Measurements from ENCODE around the gene PLXNA2. TPM values are rescaled to one million over a fixed set of nuclear protein-coding genes. Genes with fewer than 3 reads are reported as not detected.

Gene PLXNA2
- total RNA-seq, 1 donor from 2014 or later = 0.08 TPM

DNA sequence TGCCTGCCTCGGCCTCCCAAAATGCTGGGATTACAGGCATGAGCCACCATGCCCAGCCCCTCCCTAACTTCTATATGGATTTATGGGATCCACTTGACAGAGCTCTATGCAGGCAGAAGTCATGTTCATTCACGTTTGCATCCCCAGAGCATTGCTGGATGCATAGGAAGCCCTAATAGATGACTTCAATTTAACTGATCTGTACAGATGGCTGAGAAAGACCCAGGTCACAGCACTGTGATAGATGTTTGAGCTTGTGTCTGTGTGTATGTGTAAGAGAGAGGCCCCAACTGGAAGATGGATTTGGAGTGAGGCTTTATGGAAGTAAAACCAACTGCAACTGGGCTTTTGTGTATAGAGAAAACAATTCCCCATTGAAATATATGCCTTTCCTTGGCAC lies 30.9 kb upstream of the PLXNA2 start:
- no peak overlapping the region for H3K27ac Mint-ChIP-seq
- no peaks in the 10 kb centered on the region for H3K4me1 Mint-ChIP-seq (ENCODE audit: low read depth)
- intact Hi-C loops (cut with micrococcal nuclease) = no loop called here
- peaks cover 13% of the 10 kb centered on the region for H3K27me3 Mint-ChIP-seq (ENCODE audit: insufficient read depth)
- no peak for DNase-seq (ENCODE audit: low spot score)
- H3K36me3 Mint-ChIP-seq (ENCODE audit: low read depth) = peaks cover 2% of the 10 kb centered on the region
- no peak overlapping the region for H3K4me3 Mint-ChIP-seq
- H3K9me3 Mint-ChIP-seq = no peaks in the 10 kb centered on the region

DNA sequence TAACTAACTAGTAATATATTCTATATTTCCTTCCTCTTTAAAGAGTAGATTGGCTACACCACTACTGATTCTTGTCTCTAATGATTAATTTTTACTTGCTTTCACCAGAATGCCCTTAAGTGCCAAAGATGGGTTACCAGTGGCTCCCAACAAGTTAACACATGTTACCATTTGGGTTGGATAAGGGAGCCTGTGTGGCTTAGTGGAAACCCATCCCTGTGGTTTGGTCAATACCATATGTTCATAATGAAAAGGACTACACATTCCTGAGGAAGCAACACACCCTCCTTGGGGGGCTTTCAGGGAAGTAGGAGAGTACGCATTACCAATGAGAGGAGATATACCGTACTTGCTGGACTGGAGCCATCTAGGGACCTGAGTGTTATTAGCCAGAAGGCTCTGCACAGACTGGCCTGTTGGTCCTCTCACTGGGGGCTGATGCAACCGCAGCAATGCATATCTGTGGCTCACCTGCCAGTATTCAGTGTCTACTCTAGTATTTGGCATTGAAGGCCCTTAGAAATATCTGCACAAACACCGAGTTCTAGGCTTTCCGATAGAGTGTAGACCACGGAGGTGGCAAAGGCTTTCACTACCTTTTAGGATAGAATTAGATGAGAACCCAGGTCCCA lies 29.3 kb upstream of the PLXNA2 start:
- DNase-seq (ENCODE audit: low spot score) = no peak
- Mint-ChIP-seq H3K4me3 (no peak overlapping the region), H3K27ac (no peak overlapping the region), H3K4me1 (ENCODE audit: low read depth) (no peaks in the 10 kb centered on the region), H3K27me3 (ENCODE audit: insufficient read depth) (peaks cover 13% of the 10 kb centered on the region), H3K9me3 (no peaks in the 10 kb centered on the region), H3K36me3 (ENCODE audit: low read depth) (peaks cover 2% of the 10 kb centered on the region)
- intact Hi-C loops (cut with micrococcal nuclease) = no loop called here

DNA sequence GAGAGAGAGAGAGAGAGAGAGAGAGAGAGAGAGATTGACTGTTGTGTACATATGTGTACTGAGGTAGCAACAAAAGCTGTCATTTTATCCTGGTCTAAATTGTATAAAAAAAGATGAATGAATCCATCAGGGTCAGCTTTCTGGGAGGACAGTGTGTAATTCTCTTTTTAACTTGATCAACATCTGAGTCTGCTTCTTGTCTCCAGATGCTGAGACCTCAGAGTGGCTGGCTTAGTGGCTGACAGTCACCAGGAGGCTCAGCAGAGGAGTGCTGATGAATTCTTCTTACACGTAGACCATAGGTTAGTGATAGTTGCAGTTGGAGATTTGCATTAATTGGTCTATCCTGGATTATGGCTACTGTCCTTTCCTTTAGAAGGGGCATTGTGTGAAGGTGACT lies 28.5 kb upstream of the PLXNA2 start:
- Mint-ChIP-seq H3K4me1 (ENCODE audit: low read depth) (no peaks in the 10 kb centered on the region), H3K4me3 (no peak overlapping the region), H3K36me3 (ENCODE audit: low read depth) (peaks cover 2% of the 10 kb centered on the region), H3K27ac (no peak overlapping the region), H3K27me3 (ENCODE audit: insufficient read depth) (peaks cover 13% of the 10 kb centered on the region), H3K9me3 (no peaks in the 10 kb centered on the region)
- intact Hi-C loops (cut with micrococcal nuclease) = no loop called here
- DNase-seq (ENCODE audit: low spot score) = no peak

DNA sequence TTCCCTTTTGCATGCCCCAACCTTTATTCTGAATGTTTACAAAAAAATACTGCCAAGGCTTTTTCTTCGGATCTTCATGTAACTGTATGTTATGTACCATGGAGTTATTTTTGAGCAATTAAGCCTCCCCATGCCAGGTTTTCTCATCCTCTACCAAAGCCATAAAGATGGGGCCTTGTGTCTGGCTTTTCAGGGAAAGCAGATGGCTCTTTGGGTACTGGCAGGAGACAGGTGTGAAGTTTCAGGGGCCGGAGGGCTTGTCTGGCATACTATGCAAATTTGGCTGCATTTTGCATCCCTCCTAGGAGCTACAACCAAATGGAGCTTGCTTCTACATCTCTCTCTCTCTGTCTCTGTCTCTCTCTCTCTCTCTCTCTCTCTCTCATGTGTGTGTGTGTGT lies 28.1 kb upstream of the PLXNA2 start:
- peaks cover 2% of the 10 kb centered on the region for H3K36me3 Mint-ChIP-seq (ENCODE audit: low read depth)
- peaks cover 11% of the 10 kb centered on the region for H3K27me3 Mint-ChIP-seq (ENCODE audit: insufficient read depth)

DNA sequence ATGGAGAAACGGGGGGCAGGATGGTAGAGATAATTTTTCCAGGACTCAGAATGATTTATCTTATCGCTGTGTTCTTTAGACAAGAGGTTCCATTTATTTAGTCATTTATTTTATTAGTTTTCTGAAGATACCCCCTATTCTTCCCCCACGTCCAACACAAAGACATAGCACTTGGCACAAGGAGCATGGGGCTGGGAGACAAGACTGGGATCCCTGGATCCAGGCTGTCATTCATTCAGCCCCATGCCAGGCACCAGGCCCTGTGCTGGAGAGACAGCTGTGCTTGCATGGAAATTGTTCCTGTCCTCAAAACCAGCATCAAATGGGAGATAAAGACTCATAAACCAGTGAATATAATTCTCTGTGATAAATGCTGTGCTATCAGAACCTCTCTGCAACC lies 27.1 kb upstream of the PLXNA2 start:
- intact Hi-C loops (cut with micrococcal nuclease) = no loop called here
- H3K4me1 Mint-ChIP-seq (ENCODE audit: low read depth) = no peaks in the 10 kb centered on the region
- H3K9me3 Mint-ChIP-seq = no peaks in the 10 kb centered on the region
- H3K36me3 Mint-ChIP-seq (ENCODE audit: low read depth) = no peaks in the 10 kb centered on the region
- H3K27ac Mint-ChIP-seq = no peak overlapping the region
- DNase-seq (ENCODE audit: low spot score) = no peak
- peaks cover 9% of the 10 kb centered on the region for H3K27me3 Mint-ChIP-seq (ENCODE audit: insufficient read depth)
- no peak overlapping the region for H3K4me3 Mint-ChIP-seq

More for the DNA sequence above, 28.1 kb upstream of the PLXNA2 start:
- DNase-seq (ENCODE audit: low spot score) = no peak
- no peak overlapping the region for H3K27ac Mint-ChIP-seq
- no peaks in the 10 kb centered on the region for H3K9me3 Mint-ChIP-seq
- H3K4me3 Mint-ChIP-seq = no peak overlapping the region
- no peaks in the 10 kb centered on the region for H3K4me1 Mint-ChIP-seq (ENCODE audit: low read depth)
- intact Hi-C loops (cut with micrococcal nuclease) = no loop called here

DNA sequence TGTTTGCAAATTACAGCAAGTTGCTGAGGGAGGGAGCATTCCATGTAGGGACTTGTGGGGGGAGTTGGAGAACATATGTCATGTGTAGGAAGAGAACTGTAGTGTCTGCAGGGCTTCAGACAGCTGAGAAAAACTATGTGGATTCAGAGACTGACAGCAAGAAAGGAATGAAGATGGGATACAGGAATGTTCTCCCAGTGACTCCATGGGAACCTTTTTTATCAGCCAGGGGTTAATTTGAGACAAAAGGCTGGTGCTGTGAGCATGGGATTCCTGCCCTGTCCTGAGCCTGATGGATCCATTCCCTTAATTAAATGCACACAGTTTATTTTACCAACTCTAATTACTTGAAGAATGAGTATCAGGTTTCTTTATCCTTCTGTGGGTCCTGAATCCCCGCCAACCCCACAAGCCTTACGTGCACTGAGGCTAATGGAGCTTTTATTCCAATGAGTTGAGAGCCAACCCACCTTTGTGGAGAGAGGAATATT lies 26.5 kb upstream of the PLXNA2 start:
- no peak overlapping the region for H3K4me3 Mint-ChIP-seq
- peaks cover 8% of the 10 kb centered on the region for H3K27me3 Mint-ChIP-seq (ENCODE audit: insufficient read depth)
- intact Hi-C loops (cut with micrococcal nuclease) = no loop called here
- H3K27ac Mint-ChIP-seq = no peak overlapping the region
- no peaks in the 10 kb centered on the region for H3K36me3 Mint-ChIP-seq (ENCODE audit: low read depth)
- no peak for DNase-seq (ENCODE audit: low spot score)
- no peaks in the 10 kb centered on the region for H3K4me1 Mint-ChIP-seq (ENCODE audit: low read depth)
- no peaks in the 10 kb centered on the region for H3K9me3 Mint-ChIP-seq

DNA sequence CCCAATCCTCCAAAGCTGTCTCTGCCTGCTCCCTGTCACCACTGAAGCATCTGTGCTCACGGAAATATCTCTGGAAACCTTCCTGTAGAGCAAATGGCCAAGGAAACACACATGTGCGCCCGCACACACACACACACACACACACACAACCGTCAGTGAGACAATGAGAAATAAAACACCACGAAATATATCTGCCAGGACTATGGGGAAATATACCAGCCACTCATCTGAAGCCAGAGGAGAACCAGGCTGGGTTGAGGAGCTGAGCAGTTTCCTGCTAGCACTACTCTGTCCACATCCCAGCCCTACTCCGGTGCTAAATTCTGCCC lies 25.1 kb upstream of the PLXNA2 start:
- Mint-ChIP-seq H3K4me1 (ENCODE audit: low read depth) (no peaks in the 10 kb centered on the region), H3K36me3 (ENCODE audit: low read depth) (no peaks in the 10 kb centered on the region), H3K9me3 (no peaks in the 10 kb centered on the region), H3K27ac (no peak overlapping the region), H3K27me3 (ENCODE audit: insufficient read depth) (peaks cover 12% of the 10 kb centered on the region), H3K4me3 (no peak overlapping the region)
- no peak for DNase-seq (ENCODE audit: low spot score)
- intact Hi-C loops (cut with micrococcal nuclease) = no loop called here

DNA sequence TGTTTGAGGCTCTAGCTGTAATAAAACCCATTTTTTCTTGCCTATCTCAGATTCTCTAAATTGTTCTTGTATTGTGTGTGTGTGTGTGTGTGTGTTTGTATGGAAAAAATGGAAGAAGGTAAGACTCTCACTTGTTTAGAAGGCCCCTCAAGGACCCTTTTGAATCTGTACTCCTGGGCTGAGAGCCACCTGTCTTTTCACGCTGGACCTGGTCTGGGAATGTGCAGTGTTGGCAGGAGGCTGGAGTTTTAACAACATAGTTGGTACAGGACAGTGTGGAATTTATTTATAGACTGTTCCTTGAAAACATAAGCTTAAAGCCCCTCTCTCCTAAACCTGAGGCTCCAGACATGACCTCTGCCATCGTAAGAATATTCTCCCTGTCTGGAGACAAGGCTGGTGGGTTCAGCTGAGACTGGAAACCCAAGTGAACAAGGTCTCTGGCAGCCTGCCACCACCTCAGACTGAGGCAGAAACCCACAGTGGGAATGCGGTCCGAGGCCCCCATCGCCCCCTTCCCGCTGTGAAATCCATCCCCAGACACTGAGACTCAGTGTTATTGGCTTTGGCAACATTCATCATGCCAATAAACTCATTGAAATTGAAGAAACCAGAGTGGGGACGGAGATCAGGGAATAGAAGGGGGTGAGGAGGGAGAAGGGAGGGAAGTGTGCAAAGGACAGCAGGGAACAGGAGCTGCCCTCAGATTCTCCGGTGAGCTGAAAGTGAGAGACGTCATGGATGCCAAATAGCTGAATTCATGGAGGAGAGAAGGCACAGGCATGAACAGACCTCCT lies 24.6 kb upstream of the PLXNA2 start:
- Mint-ChIP-seq H3K27me3 (ENCODE audit: insufficient read depth) (peaks cover 14% of the 10 kb centered on the region), H3K27ac (no peak overlapping the region), H3K9me3 (no peaks in the 10 kb centered on the region), H3K36me3 (ENCODE audit: low read depth) (no peaks in the 10 kb centered on the region), H3K4me1 (ENCODE audit: low read depth) (no peaks in the 10 kb centered on the region), H3K4me3 (no peak overlapping the region)
- intact Hi-C loops (cut with micrococcal nuclease) = no loop called here
- no peak for DNase-seq (ENCODE audit: low spot score)

DNA sequence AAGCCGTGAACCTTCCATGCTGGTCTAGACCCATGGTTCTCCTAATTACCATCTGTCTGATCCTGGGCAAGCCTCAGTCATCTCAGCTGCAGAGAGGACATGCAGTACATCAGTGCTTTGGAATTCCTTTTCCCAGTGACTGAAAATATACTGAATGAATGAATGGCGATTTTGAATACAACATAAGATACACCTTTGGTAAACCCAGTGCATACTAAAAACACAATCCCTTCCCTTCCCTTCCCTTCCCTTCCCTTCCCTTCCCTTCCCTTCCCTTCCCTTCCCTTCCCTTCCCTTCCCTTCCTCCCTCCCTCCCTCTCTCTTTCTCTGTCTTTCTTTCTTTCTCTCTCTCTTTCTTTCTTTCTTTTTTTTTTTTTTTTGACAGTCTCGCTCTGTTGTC lies 21.3 kb upstream of the PLXNA2 start:
- intact Hi-C loops (cut with micrococcal nuclease) = no loop called here
- H3K27me3 Mint-ChIP-seq (ENCODE audit: insufficient read depth) = peaks cover 21% of the 10 kb centered on the region
- no peaks in the 10 kb centered on the region for H3K4me1 Mint-ChIP-seq (ENCODE audit: low read depth)
- H3K27ac Mint-ChIP-seq = no peak overlapping the region
- H3K4me3 Mint-ChIP-seq = no peak overlapping the region
- no peak for DNase-seq (ENCODE audit: low spot score)
- no peaks in the 10 kb centered on the region for H3K36me3 Mint-ChIP-seq (ENCODE audit: low read depth)
- no peaks in the 10 kb centered on the region for H3K9me3 Mint-ChIP-seq

DNA sequence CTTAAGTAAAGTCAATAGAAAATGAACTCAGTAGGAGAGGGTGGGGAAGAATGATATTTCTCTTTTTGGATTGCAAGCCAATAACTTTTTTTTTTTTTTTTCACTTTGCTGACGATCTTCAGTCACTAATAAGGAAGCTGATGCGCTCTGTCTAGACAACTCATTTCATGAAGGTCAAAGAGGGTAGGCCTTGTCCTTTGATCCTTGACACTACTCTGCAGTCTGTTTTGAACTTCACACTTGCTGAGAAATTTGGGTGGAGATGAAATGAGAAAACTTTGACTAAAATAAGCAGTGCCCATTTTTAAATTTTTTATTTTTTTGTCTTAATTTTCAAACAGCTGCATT lies 20.9 kb upstream of the PLXNA2 start:
- Mint-ChIP-seq H3K27ac (no peak overlapping the region), H3K27me3 (ENCODE audit: insufficient read depth) (peaks cover 25% of the 10 kb centered on the region), H3K4me3 (no peak overlapping the region), H3K9me3 (no peaks in the 10 kb centered on the region), H3K4me1 (ENCODE audit: low read depth) (no peaks in the 10 kb centered on the region), H3K36me3 (ENCODE audit: low read depth) (no peaks in the 10 kb centered on the region)
- intact Hi-C loops (cut with micrococcal nuclease) = no loop called here
- DNase-seq (ENCODE audit: low spot score) = no peak

DNA sequence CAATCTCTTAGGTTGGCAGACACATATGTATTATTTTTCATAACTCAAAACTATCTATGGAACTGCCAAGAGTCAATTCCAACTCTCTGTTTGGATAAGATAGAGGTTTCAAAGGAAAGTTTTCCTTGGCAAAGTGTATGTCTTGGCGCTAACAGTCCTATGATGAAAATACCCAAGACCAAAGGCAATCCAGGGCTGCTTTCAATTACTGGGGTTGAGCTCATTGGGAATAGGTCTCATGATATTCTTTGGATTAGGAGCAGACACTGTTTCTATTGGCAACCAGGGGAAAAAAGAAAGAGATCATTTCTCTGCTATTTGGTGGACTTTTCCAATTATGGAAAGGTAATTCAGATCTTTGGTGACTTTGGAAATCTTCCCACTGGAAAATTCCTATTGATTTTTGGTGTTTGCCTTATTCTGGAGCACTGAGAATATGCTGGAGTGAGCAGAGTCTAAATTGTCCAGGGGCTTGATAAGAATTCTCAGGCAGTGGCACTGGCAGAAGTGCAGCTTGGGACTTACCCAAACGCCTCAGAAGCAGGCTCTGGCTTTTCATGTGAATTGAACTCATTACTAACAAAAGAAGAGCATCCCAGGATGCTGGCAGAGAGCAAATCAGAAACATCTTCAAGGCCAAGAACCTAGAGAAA lies 20.4 kb upstream of the PLXNA2 start:
- H3K27me3 Mint-ChIP-seq (ENCODE audit: insufficient read depth) = peaks cover 28% of the 10 kb centered on the region
- H3K27ac Mint-ChIP-seq = no peak overlapping the region
- no peaks in the 10 kb centered on the region for H3K9me3 Mint-ChIP-seq
- intact Hi-C loops (cut with micrococcal nuclease) = no loop called here
- no peaks in the 10 kb centered on the region for H3K36me3 Mint-ChIP-seq (ENCODE audit: low read depth)
- H3K4me1 Mint-ChIP-seq (ENCODE audit: low read depth) = no peaks in the 10 kb centered on the region
- DNase-seq (ENCODE audit: low spot score) = no peak
- no peak overlapping the region for H3K4me3 Mint-ChIP-seq

DNA sequence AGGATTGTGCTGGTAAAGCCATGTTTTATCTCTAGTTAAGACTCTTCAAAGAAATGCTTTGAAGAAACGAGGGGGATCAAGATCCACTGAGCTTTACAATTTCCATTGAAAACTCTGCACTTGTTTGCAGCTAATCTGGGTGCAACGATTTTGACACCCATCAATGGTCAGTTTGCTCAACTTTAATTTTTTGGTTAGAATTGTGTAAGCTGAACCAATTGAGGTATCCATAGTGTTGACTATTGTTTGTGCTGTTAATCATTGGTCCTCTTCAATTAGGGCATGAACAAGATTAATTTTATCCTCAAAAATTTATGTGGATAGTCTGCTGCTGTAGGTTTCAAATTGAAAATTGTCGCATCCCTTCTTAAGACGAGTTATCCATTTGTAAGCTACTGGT lies 17.7 kb upstream of the PLXNA2 start:
- intact Hi-C loops (cut with micrococcal nuclease) = no loop called here
- Mint-ChIP-seq H3K27me3 (ENCODE audit: insufficient read depth) (peaks cover 32% of the 10 kb centered on the region), H3K36me3 (ENCODE audit: low read depth) (no peaks in the 10 kb centered on the region), H3K4me1 (ENCODE audit: low read depth) (no peaks in the 10 kb centered on the region), H3K4me3 (no peak overlapping the region), H3K27ac (no peak overlapping the region), H3K9me3 (no peaks in the 10 kb centered on the region)
- DNase-seq (ENCODE audit: low spot score) = no peak

DNA sequence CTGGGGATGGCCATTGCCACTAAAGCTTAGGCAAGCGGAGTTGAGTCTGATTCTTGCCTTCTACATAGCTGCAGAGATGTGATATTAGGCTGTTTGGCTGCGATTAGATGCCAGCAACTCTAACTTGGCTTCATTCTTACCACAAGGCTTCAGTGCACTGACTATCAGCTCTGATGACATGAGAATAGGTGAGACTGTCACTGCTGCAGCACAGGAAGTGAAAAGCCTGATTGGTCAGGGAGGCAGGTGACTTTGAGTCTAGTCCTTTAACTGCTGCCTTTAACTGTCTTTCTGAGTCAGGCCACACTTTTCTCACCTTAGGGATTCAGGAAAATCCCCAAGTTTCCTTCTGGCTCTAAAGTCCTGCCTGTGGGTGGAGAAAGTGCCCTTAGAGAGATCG lies 14.1 kb upstream of the PLXNA2 start:
- Mint-ChIP-seq H3K4me1 (ENCODE audit: low read depth) (no peaks in the 10 kb centered on the region), H3K27ac (no peak overlapping the region)

More for the DNA sequence above, 14.1 kb upstream of the PLXNA2 start:
- Mint-ChIP-seq H3K27me3 (ENCODE audit: insufficient read depth) (peaks cover 23% of the 10 kb centered on the region), H3K4me3 (no peak overlapping the region), H3K36me3 (ENCODE audit: low read depth) (no peaks in the 10 kb centered on the region), H3K9me3 (no peaks in the 10 kb centered on the region)
- DNase-seq (ENCODE audit: low spot score) = no peak
- intact Hi-C loops (cut with micrococcal nuclease) = no loop called here

All from activated T-helper 1 cell treated with anti-CD3 and anti-CD28 coated beads, Interleukin-12 subunit alpha, Interleukin-12 subunit beta, Interleukin-2, Interleukin-4 antibody, amounts not matched to agents 30 ng/mL and 10 ng/mL and 1 ng/mL, durations not matched to agents 14 hours and 24 hours and 36 hours (primary cell).